Activated T-cell treated with anti-CD3 and anti-CD28 coated beads for 24 hours (primary cell): Measurements from ENCODE around the gene FAM32A.

ENCODE experiments used
- DNase-seq: peaks from one replicate; pipeline ENCODE4 v3.0.0-alpha.2; 2020; ENCODE audit warnings: low read depth

The FAM32A gene

GRCh38 chr19:16185123-16185767, at the start of gene FAM32A:
Gene FAM32A (plus strand): TSS chr19:16185410. CDS start chr19:16185443, 33 bp downstream.
- peak; percentile 100 for DNase-seq

- no peak for DNase-seq
Observed at GRCh38 chr19:16135430-16136127, 49.6 kb upstream of the FAM32A start.

GRCh38 chr19:16136185-16136999, 48.8 kb upstream of the FAM32A start:
- DNase-seq: no peak

- no peak for DNase-seq
Observed at GRCh38 chr19:16139752-16140151, 45.5 kb upstream of the FAM32A start.

- no peak for DNase-seq
Observed at GRCh38 chr19:16141043-16141442, 44.2 kb upstream of the FAM32A start.

GRCh38 chr19:16142032-16142580, 43.1 kb upstream of the FAM32A start:
- DNase-seq: no peak

- peak; percentile 57 for DNase-seq
Observed at GRCh38 chr19:16143399-16144215, 41.6 kb upstream of the FAM32A start, which contains the start of gene HSH2D. Gene HSH2D (plus strand): TSS chr19:16143685. CDS start chr19:16148751, 5,066 bp downstream.

GRCh38 chr19:16144216-16144581, 41.0 kb upstream of the FAM32A start:
- no peak for DNase-seq

GRCh38 chr19:16146112-16146511, 39.1 kb upstream of the FAM32A start:
- DNase-seq: no peak

- no peak for DNase-seq
Observed at GRCh38 chr19:16148443-16149229, 36.6 kb upstream of the FAM32A start.

GRCh38 chr19:16153582-16154336, 31.5 kb upstream of the FAM32A start:
- DNase-seq: no peak

GRCh38 chr19:16154557-16154956, 30.7 kb upstream of the FAM32A start:
- no peak for DNase-seq

- no peak for DNase-seq
Observed at GRCh38 chr19:16155128-16155527, 30.1 kb upstream of the FAM32A start.

GRCh38 chr19:16156904-16157303, 28.3 kb upstream of the FAM32A start:
- no peak for DNase-seq

- DNase-seq: no peak
Observed at GRCh38 chr19:16157601-16158000, 27.6 kb upstream of the FAM32A start.

- no peak for DNase-seq
Observed at GRCh38 chr19:16159655-16160054, 25.6 kb upstream of the FAM32A start.

- DNase-seq: no peak
Observed at GRCh38 chr19:16160445-16160942, 24.7 kb upstream of the FAM32A start.

- peak; percentile 27 for DNase-seq
Observed at GRCh38 chr19:16160943-16161560, 24.2 kb upstream of the FAM32A start.

GRCh38 chr19:16161840-16162239, 23.4 kb upstream of the FAM32A start:
- peak; percentile 11 for DNase-seq
